ENCODE results near the gene CNDP1.

Gene CNDP1

DNA sequence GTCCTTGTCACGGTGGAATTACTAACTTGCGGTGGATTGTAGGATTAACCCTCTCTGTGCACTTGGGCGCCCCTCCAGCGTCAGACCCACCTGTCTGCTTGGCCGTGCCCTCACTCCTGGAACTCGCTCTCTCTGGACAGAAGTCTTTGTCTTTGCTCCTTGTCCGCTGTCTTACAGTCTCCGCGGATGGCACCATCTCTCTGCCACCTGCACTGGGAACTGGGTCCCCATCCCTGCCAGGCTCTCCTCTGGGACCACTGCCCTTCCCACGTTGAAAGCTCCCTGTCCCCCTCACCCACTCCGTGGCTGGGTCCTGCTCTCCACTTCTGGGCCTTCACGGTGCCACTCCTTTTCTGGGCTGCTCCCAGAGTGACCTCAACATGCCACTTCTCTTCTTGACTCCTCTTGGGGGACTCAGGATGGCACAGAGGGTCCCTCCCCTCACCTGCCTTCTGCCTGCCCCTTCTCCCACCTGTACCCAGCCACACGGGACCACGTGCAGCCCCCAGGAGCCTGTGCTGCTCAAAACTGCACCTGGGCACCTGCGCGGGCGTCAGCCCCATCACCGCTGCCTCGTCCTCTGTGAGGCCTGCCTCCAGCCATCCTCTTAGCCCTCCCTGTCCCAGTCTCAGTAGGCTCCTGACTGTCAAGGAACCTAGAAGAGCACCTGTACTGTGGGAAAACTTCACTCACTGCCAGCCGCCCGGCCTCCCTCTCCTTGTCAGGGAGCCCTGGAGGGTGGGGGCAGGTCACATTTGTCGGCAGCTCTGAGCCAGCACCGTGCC, 27.0 kb upstream of the CNDP1 start:
- no peak for DNase-seq

- no peak for DNase-seq
Measured at GRCh38 chr18:74507927-74508326, 26.4 kb upstream of the CNDP1 start.

DNA sequence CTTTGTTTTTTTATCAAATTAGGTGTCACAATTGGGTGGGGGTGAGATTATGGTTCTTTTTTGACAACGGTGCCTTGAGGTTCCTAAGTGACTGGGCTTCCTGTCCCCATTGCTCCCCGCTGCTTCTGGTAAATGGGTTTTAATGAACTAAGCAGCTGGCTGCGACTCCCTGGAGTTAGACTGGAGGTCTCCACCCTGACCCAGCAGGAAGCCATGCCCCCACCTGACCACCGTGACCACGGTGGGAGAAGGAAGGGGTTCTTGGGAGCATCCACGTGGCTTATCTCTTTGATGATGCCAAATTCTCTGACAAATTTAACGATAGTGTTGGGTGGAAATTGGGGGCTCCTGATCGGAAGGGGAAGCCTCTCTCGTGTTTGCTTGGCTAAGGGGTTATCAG, 25.9 kb upstream of the CNDP1 start:
- no peak for DNase-seq

DNA sequence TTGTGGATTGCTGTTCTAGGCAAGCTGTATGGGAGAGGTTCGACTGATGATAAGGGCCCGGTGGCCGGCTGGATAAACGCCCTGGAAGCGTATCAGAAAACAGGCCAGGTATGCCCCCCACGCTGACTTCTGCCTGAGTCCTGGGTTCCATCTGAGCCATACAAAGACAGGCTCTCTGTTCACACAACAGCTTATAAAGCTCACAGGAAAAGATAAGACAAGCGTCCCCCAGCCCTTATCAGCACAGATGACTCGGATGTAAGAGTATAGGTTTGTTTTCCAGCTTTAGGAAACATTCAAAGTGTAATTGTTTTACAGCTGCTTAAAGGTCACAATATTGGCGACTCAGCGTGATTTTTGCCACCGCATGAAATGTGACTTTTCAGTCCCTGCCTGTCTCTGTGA, 25.5 kb upstream of the CNDP1 start:
- no peak for DNase-seq

DNA sequence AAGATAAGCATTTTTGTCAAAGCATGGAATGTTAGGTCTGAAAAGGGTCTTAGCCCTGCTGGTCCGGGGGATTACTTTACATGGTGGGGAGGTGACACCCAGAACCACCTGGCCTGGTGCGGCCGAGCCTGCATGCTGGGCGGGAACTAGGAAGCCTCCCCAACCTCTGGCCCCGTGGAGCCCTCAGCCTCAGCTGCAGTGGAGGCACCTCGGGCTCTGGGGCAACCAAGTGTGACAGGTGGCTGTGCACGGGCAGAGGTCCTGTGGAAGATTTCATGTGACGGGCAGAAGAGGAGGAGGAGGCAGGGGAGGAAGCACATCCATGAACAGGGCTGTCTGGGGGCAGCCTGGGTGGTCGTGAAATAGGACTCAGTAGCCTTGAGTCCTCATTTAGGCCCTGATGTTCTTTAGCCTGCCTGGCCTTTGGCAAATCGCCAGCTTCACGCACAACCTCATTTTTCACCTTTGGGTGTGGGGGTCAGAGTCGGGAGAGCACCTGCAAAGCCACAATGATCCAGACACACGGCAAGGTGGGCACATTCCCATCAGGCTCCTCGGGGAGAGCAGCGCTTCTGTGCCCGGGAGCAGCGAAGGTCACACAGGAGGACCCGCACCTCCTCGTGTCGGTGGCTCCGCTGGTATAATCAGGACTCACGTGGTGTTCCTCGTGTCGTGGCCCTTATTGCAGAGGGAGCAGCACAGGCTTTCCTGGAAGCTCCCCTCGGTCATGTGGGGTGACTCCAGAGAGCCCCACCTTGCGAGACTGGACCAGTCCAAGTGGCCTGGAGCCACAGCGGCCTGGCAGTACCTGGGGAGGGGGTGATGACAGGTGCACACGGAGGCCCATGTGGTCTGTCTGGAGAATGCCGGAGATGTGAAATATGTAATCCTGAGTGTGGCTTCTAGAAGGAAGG, 24.2 kb upstream of the CNDP1 start:
- no peak for DNase-seq

DNA sequence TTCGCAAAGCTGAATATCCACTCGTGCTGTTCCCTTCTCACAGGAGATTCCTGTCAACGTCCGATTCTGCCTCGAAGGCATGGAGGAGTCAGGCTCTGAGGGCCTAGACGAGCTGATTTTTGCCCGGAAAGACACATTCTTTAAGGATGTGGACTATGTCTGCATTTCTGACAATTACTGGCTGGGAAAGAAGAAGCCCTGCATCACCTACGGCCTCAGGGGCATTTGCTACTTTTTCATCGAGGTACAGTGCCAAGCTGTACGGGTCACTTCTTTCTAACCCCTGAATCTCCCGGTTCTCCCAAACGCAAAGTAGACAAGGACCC, 23.6 kb upstream of the CNDP1 start:
- no peak for DNase-seq

DNA sequence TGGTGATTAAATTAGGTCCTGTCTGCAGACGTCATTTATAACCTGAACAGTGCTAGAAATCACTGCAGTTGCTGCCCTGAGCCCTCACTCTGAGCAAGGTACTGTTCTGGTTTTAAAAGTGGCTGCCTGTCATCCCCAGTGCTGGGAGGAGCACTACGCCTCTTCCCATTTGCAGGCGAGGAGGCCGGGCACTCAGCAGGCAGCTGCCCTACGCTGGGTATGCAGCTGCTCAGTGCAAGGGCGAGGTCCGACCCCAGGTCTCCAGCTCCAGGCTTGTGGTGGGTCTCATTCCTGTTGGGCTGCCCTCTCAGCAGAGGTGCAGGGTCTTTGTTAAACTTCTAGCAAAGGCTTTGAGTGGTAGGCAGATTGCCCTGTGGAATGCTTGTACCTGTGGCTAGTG, 22.5 kb upstream of the CNDP1 start:
- DNase-seq = no peak

DNA sequence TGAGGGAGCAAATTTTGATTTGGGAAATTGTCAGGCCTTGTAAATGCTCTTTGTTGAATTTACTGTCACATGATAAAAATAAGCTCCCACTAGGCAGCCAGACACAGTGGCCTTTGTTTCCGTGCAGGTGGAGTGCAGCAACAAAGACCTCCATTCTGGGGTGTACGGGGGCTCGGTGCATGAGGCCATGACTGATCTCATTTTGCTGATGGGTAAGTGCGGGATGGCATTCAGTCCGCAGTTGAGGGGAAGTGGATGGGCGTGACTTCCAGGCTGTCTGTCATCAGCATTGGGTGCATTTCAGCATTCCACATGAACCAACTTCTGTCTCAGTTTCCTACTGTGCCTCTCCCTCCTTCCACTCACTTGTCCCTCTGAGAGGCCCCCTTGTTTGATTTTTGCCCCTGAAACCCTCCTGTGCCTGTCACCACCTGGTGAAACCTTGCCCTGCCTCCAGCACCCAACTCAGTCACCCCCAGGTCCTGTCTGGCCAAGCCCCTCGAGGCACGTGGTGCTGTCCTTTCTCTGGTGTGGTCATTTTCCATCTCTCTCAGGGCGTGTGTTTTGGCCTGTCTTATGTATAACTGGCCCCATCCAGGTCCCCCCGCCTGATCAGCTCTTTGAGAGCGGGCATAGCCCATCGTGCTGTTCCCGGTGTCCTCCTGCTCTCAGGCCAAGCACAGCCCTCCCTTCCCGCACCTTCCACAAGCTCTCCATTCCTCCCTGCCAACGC, 21.8 kb upstream of the CNDP1 start:
- DNase-seq = no peak

- DNase-seq = no peak
Measured at GRCh38 chr18:74513149-74513882, 21.0 kb upstream of the CNDP1 start.

DNA sequence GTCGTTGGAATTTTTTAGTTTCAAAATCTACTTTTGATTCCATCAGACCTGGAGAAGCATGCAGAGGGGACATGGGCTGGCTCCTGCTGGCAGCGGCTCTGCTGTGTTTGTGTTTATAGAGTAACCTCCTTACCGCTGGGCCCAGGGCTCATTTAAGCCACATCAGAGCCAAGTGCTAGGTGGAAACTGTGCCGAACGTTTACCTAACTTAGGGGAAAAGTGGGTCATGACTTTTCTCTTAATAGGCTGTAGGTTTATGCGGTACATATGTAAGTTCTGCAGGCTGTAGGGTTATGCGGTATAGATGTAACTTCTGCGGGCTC, 20.5 kb upstream of the CNDP1 start:
- no peak for DNase-seq

- DNase-seq = no peak
Measured at GRCh38 chr18:74514860-74515495, 19.3 kb upstream of the CNDP1 start.

DNA sequence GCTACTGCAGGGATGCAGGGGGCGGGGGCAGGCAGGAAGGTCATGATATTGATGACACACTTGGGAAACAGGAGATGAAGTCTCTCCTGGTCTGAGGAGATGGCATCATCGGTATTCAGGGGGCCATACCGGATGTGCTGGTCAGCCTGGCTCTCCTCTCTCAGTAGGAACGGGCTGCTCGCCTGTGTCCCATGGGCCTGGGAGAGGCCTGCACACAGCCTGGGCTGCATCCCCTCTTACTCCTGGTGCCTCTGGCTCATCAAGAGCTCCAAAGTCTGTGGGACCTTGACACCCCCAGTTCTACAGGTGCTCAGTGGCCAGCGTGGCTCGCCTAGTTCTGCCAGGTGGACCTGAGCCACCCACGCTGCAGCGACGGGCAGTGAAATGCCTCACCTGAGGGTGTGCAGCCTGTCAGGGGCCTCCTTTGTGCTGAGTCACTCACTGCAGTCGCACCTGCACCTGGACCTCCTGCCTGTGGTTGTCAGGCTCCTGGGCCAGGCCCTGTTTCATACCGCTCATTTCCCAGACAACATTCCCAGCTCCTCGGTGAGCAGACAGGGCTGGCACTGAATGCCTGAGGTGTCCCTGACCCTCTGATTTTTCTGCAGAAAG, 18.6 kb upstream of the CNDP1 start:
- no peak for DNase-seq

DNA sequence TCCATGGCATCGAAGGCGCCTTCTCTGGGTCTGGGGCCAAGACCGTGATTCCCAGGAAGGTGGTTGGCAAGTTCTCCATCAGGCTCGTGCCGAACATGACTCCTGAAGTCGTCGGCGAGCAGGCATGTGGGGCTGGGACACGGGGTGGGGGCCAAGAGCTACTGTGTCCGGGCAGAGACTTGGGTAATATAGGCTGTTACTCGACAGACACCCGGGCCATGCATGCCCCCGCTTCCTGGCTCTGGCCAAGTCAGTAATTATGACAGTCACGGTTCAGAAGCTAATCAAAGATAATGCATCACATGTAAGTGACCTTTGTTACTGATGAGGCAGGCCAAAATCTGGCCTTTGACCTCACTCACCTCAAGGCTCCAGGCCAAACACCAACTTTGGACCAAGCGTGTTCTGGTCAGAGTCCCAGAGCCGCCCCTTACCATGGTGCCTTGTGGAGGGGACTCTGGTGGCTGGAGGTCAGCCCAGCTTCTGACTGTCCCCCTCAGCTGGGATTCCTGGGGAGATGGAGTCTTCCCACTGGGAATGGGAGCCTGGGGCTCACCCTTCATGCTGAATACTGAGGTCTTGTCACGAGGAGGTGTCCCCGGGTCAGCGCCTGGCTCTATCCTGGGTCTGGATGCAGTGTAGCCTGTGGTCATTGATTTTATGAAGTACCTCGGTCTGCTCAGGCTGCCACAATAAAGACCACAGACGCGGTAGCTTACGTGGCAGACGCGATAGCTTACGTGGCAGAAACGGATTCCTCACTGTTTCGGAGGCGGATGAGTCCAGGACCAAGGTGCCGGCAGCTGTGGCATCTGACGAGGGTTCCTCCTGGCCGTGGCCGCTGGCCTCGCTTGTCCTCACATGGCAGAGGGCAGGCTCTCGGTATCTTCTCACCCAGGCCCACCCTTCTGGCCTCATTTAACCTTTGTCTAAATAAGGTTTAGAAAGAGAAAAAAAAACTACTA, 17.7 kb upstream of the CNDP1 start:
- DNase-seq = no peak

DNA sequence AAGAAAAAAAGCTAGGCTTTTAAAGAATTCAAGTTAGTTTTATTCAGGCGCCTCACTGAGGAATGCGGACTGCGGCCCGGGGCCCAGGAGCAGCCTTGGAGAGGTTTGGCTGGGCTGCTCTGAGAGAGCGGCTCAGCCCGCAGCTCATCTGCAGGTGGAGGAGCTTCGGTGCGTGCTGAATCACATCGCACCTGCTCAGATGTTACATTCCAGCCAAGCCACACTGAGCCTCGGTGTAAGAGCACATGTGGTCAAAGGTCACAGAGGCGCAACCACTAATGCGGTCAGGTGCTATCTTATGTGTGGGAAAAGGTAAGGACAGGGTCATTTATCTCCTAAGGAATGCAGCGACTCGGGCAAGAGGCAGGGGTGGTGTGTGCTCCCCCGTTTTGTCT, 17.1 kb upstream of the CNDP1 start:
- DNase-seq = no peak

DNA sequence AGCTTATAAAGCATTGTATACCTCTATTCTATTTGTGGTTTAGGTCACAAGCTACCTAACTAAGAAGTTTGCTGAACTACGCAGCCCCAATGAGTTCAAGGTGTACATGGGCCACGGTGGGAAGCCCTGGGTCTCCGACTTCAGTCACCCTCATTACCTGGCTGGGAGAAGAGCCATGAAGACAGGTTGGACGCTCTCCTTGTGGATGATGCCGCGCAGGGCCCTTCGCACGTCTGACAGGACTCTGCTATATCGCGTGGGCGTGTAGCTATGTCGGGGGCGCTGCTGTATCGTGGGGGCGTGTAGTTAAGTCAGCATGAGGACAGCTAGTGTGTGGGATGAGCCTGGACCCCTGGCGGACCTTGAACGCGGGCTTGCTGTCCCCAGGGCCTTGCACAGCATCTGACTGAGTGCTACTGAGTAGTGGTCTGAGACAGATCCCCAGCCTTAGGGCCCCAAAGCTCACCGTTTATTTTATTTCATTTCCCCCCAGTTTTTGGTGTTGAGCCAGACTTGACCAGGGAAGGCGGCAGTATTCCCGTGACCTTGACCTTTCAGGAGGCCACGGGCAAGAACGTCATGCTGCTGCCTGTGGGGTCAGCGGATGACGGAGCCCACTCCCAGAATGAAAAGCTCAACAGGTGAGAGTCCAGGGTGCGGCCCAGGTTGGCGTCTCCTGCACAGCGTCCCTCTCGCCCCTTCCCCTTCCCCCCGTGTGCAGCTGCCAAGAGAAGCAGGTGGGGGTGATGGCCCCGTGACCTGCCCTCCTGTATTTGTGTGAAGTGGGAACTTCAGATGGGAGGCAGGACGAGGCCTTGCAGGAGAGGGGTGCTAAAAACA, 15.6 kb upstream of the CNDP1 start:
- no peak for DNase-seq

GRCh38 chr18:74519320-74520095, 14.8 kb upstream of the CNDP1 start:
- no peak for DNase-seq

DNA sequence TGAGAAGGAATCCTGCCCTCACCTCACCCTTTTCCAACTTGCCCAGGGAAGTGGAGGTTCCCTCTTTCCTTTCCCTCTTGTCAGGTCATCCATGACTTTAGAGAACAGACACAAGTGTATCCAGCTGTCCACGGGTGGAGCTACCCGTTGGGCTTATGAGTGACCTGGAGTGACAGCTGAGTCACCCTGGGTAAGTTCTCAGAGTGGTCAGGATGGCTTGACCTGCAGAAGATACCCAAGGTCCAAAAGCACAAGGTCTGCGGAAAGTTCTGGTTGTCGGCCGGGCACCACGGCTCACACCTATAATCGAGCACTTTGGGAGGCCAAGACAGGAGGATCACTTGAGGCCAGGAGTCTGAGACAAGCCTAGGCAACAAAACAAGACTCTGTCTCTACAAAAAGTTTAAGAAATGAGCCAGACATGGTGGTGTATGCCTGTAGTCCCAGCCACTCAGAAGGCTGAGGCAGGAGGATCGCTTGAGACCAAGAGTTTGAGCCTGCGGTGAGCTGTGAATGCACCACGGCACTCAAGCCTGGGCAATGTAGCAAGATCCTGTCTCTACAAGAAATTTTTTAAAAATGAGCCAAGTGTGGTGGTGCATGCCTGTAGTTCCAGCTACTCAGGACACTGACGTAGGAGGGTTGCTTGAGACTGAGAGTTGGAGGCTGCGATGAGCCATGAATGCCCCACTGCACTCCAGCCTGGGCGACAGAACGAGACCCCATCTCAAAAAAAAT, 14.0 kb upstream of the CNDP1 start:
- no peak for DNase-seq

DNA sequence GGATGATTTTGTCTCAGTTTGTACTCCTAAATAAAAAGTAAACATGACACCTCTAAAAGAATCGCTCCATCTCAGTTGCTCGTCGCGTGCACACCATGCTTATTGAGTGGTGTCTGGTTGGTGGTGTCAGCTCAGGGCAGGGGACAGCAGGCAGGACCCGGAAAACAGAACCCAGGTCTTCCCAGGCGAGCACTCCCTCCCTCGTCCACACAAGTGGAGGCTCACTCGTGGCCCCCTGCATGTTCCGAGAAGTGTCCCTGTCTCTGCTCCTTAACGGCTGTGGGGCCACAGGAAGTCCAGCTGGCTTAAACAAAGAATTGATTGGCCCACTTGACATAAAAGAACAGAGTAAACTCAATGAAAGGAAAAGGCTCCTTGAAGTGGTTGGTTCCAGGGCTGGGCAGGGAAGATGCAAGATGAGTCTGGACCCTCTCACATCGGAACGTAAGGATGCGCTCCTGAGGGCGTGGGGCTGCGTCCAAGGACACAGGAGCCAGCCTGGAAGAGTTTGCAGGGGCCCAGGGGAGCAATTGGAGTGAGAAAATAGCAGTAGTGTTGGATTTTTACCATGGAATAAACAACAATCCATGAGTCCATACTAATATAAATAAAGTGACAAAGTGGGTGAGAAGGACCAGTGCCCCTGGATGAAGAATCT, 13.1 kb upstream of the CNDP1 start:
- no peak for DNase-seq

Measured in effector CD4-positive, alpha-beta T cell (primary cell).